HepG2 (cell line): ENCODE measurements around the gene DPEP3. TPM values are rescaled to one million over a fixed set of nuclear protein-coding genes. Genes with fewer than 3 reads are reported as not detected.

Source experiments
- ATF7-NPFF ChIP-seq: sonication (generic); formaldehyde crosslinking; IDR thresholded peaks from 2 replicates; pipeline ENCODE4 v1.8.1; 2023; ENCODE audit warnings: mild to moderate bottlenecking, low read depth, missing genetic modification reagents, moderate library complexity
- HMG20A ChIP-seq: IDR thresholded peaks from 2 replicates; pipeline ENCODE4 v1.6.1; 2016; ENCODE audit warnings: borderline replicate concordance
- RFXAP ChIP-seq: sonication (generic); formaldehyde crosslinking; IDR thresholded peaks from 2 replicates; pipeline ENCODE4 v1.4.0; 2020; ENCODE audit warnings: missing genetic modification reagents, borderline replicate concordance
- SIN3B ChIP-seq: fragments of 150-350 bp; IDR thresholded peaks from 2 replicates; pipeline ENCODE4 v1.6.1; 2014; ENCODE audit warnings: low read length
- TAF1 ChIP-seq: sonication (generic); formaldehyde crosslinking; IDR thresholded peaks from 2 replicates; pipeline ENCODE4 v1.4.0; 2020; ENCODE audit warnings: missing genetic modification reagents
- TRIM24 ChIP-seq: sonication (generic); formaldehyde crosslinking; IDR thresholded peaks from 2 replicates; pipeline ENCODE4 v1.8.0; 2022; ENCODE audit warnings: mild to moderate bottlenecking, missing genetic modification reagents
- ZNF253 ChIP-seq: sonication (generic); formaldehyde crosslinking; IDR thresholded peaks from 2 replicates; pipeline ENCODE4 v1.8.0; 2022; ENCODE audit warnings: mild to moderate bottlenecking, missing genetic modification reagents, borderline replicate concordance
- ZNF543 ChIP-seq: sonication (generic); formaldehyde crosslinking; IDR thresholded peaks from 2 replicates; pipeline ENCODE4 v1.4.0; 2020; ENCODE audit warnings: mild to moderate bottlenecking, missing genetic modification reagents
- ZNF766 ChIP-seq: sonication (generic); formaldehyde crosslinking; IDR thresholded peaks from 2 replicates; pipeline ENCODE4 v1.5.0; 2020; ENCODE audit warnings: missing genetic modification reagents, borderline replicate concordance
- polyA plus RNA-seq, 8 experiments: library from polyadenylated mRNA; depleted of rRNA in 3 of 8; stranded (reverse) in 7 of 8; unstranded in 1 of 8; fragments of >200 nt; fragmentation: Illumina TruSeq in 4 of 8; extraction: Trizol in 4 of 8; gene quantifications; 2 replicates each; pipeline versions ENCODE4 v1.2.1 to v1.2.3, GENCODE V29; 2011 to 2016; ENCODE audit warnings: low read depth in 4 of 8, missing spikeins in 1 of 8, mixed read lengths in 1 of 8; ENCODE audit not compliant: insufficient read depth in 1 of 8
- total RNA-seq, 5 experiments: library from RNA; depleted of rRNA; stranded (reverse); fragments of >200 nt; fragmentation: Illumina TruSeq; extraction: Trizol; gene quantifications; 2 replicates each; pipeline ENCODE4 v1.2.3, GENCODE V29; 2016; ENCODE audit warnings: low read depth in 1 of 5
- TF ChIP-seq, protein P1 (sequence below): sonication (generic); formaldehyde crosslinking; IDR thresholded peaks from one replicate; pipeline ENCODE4 v1.5.1; 2020; ENCODE audit warnings: mild to moderate bottlenecking, missing genetic modification reagents; ENCODE audit errors: not compliant biosample characterization
- TF ChIP-seq, protein P2 (sequence below): IDR thresholded peaks from 2 replicates; pipeline ENCODE4 v1.6.1; 2016; ENCODE audit warnings: missing genetic modification reagents, missing compliant biosample characterization
- TF ChIP-seq, protein P3 (sequence below): sonication (generic); formaldehyde crosslinking; IDR thresholded peaks from 2 replicates; pipeline ENCODE4 v1.5.1; 2020; ENCODE audit warnings: mild to moderate bottlenecking, missing genetic modification reagents, borderline replicate concordance
- TF ChIP-seq, protein P4 (sequence below): sonication (generic); formaldehyde crosslinking; IDR thresholded peaks from 2 replicates; pipeline ENCODE4 v1.9.0; 2021; ENCODE audit warnings: missing genetic modification reagents, mild to moderate bottlenecking, borderline replicate concordance

Gene DPEP3
- total and polyA plus RNA-seq, 2 of the 13 experiments (the other 11 are each of a cell fraction or from before 2014, with no cell fraction given), result not detected

DNA sequence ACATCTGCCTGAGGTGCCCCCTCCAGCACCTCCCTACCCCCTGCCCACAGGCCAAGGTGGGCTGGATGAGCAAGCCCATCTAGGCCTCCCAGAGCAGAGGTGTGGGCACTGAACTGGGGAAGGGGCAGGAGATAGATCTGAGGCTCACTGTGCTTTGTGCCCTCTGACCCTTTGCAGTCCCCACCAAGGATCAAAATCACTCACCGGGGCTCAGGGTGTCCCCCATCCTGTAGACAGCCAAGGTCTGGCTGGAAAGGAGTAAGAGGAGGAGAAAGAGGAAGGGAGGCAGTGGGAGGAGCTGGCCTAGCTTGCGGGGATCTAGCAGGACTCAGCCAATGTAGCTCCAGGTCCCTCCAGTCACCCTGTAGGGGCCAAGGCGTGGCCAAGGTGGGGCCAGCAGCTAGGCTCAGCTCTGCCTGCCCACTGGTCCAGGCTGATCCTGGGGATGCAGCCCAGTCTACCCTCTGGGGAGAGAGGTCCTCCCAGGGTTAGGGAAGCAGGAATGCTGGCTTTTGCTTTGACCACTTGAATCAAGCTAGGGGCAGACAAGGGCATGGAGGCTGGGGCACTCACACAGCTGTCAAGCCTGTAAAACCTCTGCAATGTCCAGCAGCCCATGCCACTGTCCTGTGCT, 13.6 kb downstream of the DPEP3 start (continued):
- TF ChIP-seq, protein P1, sequence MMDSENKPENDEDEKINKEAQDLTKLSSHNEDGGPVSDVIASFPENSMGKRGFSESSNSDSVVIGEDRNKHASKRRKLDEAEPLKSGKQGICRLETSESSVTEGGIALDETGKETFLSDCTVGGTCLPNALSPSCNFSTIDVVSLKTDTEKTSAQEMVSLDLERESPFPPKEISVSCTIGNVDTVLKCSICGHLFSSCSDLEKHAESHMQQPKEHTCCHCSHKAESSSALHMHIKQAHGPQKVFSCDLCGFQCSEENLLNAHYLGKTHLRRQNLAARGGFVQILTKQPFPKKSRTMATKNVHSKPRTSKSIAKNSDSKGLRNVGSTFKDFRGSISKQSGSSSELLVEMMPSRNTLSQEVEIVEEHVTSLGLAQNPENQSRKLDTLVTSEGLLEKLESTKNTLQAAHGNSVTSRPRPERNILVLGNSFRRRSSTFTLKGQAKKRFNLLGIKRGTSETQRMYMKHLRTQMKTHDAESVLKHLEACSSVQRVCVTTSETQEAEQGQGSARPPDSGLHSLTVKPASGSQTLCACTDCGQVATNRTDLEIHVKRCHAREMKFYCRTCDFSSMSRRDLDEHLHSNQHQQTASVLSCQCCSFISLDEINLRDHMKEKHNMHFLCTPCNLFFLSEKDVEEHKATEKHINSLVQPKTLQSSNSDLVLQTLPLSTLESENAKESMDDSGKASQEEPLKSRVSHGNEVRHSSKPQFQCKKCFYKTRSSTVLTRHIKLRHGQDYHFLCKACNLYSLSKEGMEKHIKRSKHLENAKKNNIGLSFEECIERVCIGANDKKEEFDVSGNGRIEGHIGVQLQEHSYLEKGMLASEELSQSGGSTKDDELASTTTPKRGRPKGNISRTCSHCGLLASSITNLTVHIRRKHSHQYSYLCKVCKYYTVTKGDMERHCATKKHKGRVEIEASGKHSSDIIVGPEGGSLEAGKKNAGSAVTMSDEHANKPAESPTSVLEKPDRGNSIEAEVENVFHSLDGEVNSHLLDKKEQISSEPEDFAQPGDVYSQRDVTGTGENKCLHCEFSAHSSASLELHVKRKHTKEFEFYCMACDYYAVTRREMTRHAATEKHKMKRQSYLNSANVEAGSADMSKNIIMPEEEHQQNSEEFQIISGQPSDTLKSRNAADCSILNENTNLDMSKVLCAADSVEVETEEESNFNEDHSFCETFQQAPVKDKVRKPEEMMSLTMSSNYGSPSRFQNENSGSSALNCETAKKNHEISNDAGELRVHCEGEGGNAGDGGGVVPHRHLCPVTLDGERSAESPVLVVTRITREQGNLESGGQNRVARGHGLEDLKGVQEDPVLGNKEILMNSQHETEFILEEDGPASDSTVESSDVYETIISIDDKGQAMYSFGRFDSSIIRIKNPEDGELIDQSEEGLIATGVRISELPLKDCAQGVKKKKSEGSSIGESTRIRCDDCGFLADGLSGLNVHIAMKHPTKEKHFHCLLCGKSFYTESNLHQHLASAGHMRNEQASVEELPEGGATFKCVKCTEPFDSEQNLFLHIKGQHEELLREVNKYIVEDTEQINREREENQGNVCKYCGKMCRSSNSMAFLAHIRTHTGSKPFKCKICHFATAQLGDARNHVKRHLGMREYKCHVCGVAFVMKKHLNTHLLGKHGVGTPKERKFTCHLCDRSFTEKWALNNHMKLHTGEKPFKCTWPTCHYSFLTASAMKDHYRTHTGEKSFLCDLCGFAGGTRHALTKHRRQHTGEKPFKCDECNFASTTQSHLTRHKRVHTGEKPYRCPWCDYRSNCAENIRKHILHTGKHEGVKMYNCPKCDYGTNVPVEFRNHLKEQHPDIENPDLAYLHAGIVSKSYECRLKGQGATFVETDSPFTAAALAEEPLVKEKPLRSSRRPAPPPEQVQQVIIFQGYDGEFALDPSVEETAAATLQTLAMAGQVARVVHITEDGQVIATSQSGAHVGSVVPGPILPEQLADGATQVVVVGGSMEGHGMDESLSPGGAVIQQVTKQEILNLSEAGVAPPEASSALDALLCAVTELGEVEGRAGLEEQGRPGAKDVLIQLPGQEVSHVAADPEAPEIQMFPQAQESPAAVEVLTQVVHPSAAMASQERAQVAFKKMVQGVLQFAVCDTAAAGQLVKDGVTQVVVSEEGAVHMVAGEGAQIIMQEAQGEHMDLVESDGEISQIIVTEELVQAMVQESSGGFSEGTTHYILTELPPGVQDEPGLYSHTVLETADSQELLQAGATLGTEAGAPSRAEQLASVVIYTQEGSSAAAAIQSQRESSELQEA, result peak; percentile 58
- TF ChIP-seq, protein P2, sequence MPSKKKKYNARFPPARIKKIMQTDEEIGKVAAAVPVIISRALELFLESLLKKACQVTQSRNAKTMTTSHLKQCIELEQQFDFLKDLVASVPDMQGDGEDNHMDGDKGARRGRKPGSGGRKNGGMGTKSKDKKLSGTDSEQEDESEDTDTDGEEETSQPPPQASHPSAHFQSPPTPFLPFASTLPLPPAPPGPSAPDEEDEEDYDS (CRISPR knock-in tag), result peak; percentile 65
- TF ChIP-seq HMG20A (no peak), ZNF543 (CRISPR knock-in tag) (peak; percentile 35; the same call in 1 of the 2 replicates), TAF1 (CRISPR knock-in tag) (peak; percentile 72; the same call in 1 of the 2 replicates), RFXAP (CRISPR knock-in tag) (no peak; the same call in 1 of the 2 replicates), ATF7-NPFF (CRISPR knock-in tag) (no peak), ZNF253 (CRISPR knock-in tag) (no peak), SIN3B (no peak), TRIM24 (CRISPR knock-in tag) (no peak), ZNF766 (CRISPR knock-in tag) (no peak)
- TF ChIP-seq, protein P3, sequence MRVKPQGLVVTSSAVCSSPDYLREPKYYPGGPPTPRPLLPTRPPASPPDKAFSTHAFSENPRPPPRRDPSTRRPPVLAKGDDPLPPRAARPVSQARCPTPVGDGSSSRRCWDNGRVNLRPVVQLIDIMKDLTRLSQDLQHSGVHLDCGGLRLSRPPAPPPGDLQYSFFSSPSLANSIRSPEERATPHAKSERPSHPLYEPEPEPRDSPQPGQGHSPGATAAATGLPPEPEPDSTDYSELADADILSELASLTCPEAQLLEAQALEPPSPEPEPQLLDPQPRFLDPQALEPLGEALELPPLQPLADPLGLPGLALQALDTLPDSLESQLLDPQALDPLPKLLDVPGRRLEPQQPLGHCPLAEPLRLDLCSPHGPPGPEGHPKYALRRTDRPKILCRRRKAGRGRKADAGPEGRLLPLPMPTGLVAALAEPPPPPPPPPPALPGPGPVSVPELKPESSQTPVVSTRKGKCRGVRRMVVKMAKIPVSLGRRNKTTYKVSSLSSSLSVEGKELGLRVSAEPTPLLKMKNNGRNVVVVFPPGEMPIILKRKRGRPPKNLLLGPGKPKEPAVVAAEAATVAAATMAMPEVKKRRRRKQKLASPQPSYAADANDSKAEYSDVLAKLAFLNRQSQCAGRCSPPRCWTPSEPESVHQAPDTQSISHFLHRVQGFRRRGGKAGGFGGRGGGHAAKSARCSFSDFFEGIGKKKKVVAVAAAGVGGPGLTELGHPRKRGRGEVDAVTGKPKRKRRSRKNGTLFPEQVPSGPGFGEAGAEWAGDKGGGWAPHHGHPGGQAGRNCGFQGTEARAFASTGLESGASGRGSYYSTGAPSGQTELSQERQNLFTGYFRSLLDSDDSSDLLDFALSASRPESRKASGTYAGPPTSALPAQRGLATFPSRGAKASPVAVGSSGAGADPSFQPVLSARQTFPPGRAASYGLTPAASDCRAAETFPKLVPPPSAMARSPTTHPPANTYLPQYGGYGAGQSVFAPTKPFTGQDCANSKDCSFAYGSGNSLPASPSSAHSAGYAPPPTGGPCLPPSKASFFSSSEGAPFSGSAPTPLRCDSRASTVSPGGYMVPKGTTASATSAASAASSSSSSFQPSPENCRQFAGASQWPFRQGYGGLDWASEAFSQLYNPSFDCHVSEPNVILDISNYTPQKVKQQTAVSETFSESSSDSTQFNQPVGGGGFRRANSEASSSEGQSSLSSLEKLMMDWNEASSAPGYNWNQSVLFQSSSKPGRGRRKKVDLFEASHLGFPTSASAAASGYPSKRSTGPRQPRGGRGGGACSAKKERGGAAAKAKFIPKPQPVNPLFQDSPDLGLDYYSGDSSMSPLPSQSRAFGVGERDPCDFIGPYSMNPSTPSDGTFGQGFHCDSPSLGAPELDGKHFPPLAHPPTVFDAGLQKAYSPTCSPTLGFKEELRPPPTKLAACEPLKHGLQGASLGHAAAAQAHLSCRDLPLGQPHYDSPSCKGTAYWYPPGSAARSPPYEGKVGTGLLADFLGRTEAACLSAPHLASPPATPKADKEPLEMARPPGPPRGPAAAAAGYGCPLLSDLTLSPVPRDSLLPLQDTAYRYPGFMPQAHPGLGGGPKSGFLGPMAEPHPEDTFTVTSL (CRISPR knock-in tag), result no peak
- TF ChIP-seq, protein P4, sequence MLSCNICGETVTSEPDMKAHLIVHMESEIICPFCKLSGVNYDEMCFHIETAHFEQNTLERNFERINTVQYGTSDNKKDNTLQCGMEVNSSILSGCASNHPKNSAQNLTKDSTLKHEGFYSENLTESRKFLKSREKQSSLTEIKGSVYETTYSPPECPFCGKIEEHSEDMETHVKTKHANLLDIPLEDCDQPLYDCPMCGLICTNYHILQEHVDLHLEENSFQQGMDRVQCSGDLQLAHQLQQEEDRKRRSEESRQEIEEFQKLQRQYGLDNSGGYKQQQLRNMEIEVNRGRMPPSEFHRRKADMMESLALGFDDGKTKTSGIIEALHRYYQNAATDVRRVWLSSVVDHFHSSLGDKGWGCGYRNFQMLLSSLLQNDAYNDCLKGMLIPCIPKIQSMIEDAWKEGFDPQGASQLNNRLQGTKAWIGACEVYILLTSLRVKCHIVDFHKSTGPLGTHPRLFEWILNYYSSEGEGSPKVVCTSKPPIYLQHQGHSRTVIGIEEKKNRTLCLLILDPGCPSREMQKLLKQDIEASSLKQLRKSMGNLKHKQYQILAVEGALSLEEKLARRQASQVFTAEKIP (CRISPR knock-in tag), result no peak
